IPS-15b (cell line): ENCODE results near the gene ZFYVE21.
A peak's percentile ranks its signal among the peaks of the same experiment; 100 is the strongest.

Experiments used
- H3K27me3 ChIP-seq: one replicate; pipeline ENCODE4 v1.6.1; 2013; ENCODE audit warnings: low read length; ENCODE audit not compliant: control insufficient read depth, insufficient read depth
- H3K36me3 ChIP-seq: one replicate; pipeline ENCODE4 v1.6.1; 2013; ENCODE audit warnings: low read length; ENCODE audit not compliant: control insufficient read depth, insufficient read depth
- H3K4me1 ChIP-seq: one replicate; pipeline ENCODE4 v1.6.1; 2013; ENCODE audit warnings: mild to moderate bottlenecking, low read length; ENCODE audit not compliant: control insufficient read depth, insufficient read depth
- H3K4me3 ChIP-seq: one replicate; pipeline ENCODE4 v1.5.1; 2013; ENCODE audit warnings: low read depth, low read length
- H3K9ac ChIP-seq: one replicate; pipeline ENCODE4 v1.6.1; 2013; ENCODE audit warnings: low read depth, mild to moderate bottlenecking, low read length
- H3K9me3 ChIP-seq: one replicate; pipeline ENCODE4 v1.6.1; 2013; ENCODE audit warnings: mild to moderate bottlenecking, low read length; ENCODE audit not compliant: control insufficient read depth, insufficient read depth

ZFYVE21 gene

GRCh38 chr14:103723748-103724081, 8.1 kb downstream of the ZFYVE21 start:
- no peak overlapping the region for H3K9ac ChIP-seq
- H3K4me1 ChIP-seq = no peaks in the 10 kb centered on the region

GRCh38 chr14:103724116-103724515, 8.5 kb downstream of the ZFYVE21 start:
- Histone ChIP-seq H3K4me1 (no peaks in the 10 kb centered on the region), H3K4me3 (no peak overlapping the region), H3K9ac (no peak overlapping the region), H3K9me3 (no peaks in the 10 kb centered on the region), H3K36me3 (peaks cover 6% of the 10 kb centered on the region), H3K27me3 (no peaks in the 10 kb centered on the region)

More at GRCh38 chr14:103723748-103724081, 8.1 kb downstream of the ZFYVE21 start:
- Histone ChIP-seq H3K4me3 (no peak overlapping the region), H3K9me3 (no peaks in the 10 kb centered on the region), H3K27me3 (no peaks in the 10 kb centered on the region), H3K36me3 (peaks cover 3% of the 10 kb centered on the region)

- no peak overlapping the region for H3K9ac ChIP-seq
- H3K27me3 ChIP-seq = no peaks in the 10 kb centered on the region
- H3K9me3 ChIP-seq = no peaks in the 10 kb centered on the region
- no peak overlapping the region for H3K4me3 ChIP-seq
- no peaks in the 10 kb centered on the region for H3K4me1 ChIP-seq
- peaks cover 13% of the 10 kb centered on the region for H3K36me3 ChIP-seq
Observed at GRCh38 chr14:103725001-103725682, 9.5 kb downstream of the ZFYVE21 start.

GRCh38 chr14:103725739-103726395, 10.3 kb downstream of the ZFYVE21 start:
- no peaks in the 10 kb centered on the region for H3K27me3 ChIP-seq
- no peak overlapping the region for H3K9ac ChIP-seq
- no peaks in the 10 kb centered on the region for H3K4me1 ChIP-seq
- no peak overlapping the region for H3K4me3 ChIP-seq
- peaks cover 17% of the 10 kb centered on the region for H3K36me3 ChIP-seq
- H3K9me3 ChIP-seq = no peaks in the 10 kb centered on the region

- Histone ChIP-seq H3K4me1 (no peaks in the 10 kb centered on the region), H3K9me3 (no peaks in the 10 kb centered on the region), H3K9ac (peak overlapping the region; percentile 24), H3K36me3 (peaks cover 18% of the 10 kb centered on the region), H3K27me3 (no peaks in the 10 kb centered on the region), H3K4me3 (no peak overlapping the region)
Observed at GRCh38 chr14:103726474-103726873, 10.9 kb downstream of the ZFYVE21 start.

GRCh38 chr14:103727313-103727980, 11.8 kb downstream of the ZFYVE21 start:
- Histone ChIP-seq H3K4me1 (no peaks in the 10 kb centered on the region), H3K27me3 (no peaks in the 10 kb centered on the region), H3K9ac (no peak overlapping the region), H3K9me3 (no peaks in the 10 kb centered on the region), H3K36me3 (peaks cover 24% of the 10 kb centered on the region), H3K4me3 (no peak overlapping the region)

- H3K9ac ChIP-seq = no peak overlapping the region
- H3K4me1 ChIP-seq = no peaks in the 10 kb centered on the region
- H3K27me3 ChIP-seq = no peaks in the 10 kb centered on the region
- peaks cover 31% of the 10 kb centered on the region for H3K36me3 ChIP-seq
- no peaks in the 10 kb centered on the region for H3K9me3 ChIP-seq
- no peak overlapping the region for H3K4me3 ChIP-seq
Observed at GRCh38 chr14:103728141-103728540, 12.5 kb downstream of the ZFYVE21 start.

- Histone ChIP-seq H3K9me3 (no peaks in the 10 kb centered on the region), H3K36me3 (peaks cover 37% of the 10 kb centered on the region), H3K27me3 (no peaks in the 10 kb centered on the region), H3K4me3 (no peak overlapping the region), H3K9ac (no peak overlapping the region), H3K4me1 (no peaks in the 10 kb centered on the region)
Observed at GRCh38 chr14:103728721-103729120, 13.1 kb downstream of the ZFYVE21 start.

- H3K9me3 ChIP-seq = no peaks in the 10 kb centered on the region
- H3K36me3 ChIP-seq = peaks cover 41% of the 10 kb centered on the region
- no peak overlapping the region for H3K4me3 ChIP-seq
- no peaks in the 10 kb centered on the region for H3K27me3 ChIP-seq
- H3K4me1 ChIP-seq = no peaks in the 10 kb centered on the region
- no peak overlapping the region for H3K9ac ChIP-seq
Observed at GRCh38 chr14:103729496-103730448, 14.2 kb downstream of the ZFYVE21 start.

- no peaks in the 10 kb centered on the region for H3K4me1 ChIP-seq
- H3K4me3 ChIP-seq = no peak overlapping the region
- H3K9me3 ChIP-seq = no peaks in the 10 kb centered on the region
- H3K36me3 ChIP-seq = peaks cover 41% of the 10 kb centered on the region
- H3K9ac ChIP-seq = no peak overlapping the region
- H3K27me3 ChIP-seq = no peaks in the 10 kb centered on the region
Observed at GRCh38 chr14:103730490-103731035, 15.0 kb downstream of the ZFYVE21 start.

- Histone ChIP-seq H3K9me3 (no peaks in the 10 kb centered on the region), H3K4me3 (no peak overlapping the region), H3K4me1 (no peaks in the 10 kb centered on the region), H3K27me3 (no peaks in the 10 kb centered on the region), H3K36me3 (peaks cover 41% of the 10 kb centered on the region), H3K9ac (no peak overlapping the region)
Observed at GRCh38 chr14:103731481-103731880, 15.9 kb downstream of the ZFYVE21 start.
